Prostate gland (tissue), 2 donors: Measurements from ENCODE around the gene TCF7L1.

Experiments
- POLR2A ChIP-seq: fragments of 450-650 bp; IDR thresholded peaks from one replicate; pipeline ENCODE4 v1.6.1; 2016; ENCODE audit warnings: antibody characterized with exemption, mild to moderate bottlenecking
- POLR2AphosphoS5 ChIP-seq: sonication (generic); formaldehyde crosslinking; IDR thresholded peaks from one replicate; pipeline ENCODE4 v1.6.1; 2017; ENCODE audit warnings: antibody characterized with exemption
- TF ChIP-seq, protein P1 (sequence below), 4 experiments: fragments of 200-600 bp in 2 of 4; fragments of 450-650 bp in 2 of 4; sonication (generic) in 2 of 4; IDR thresholded peaks; 1 replicate in 3 of 4; 2 replicates in 1 of 4; pipeline ENCODE4 v1.5.1; 2016 to 2019; ENCODE audit warnings: antibody characterized with exemption in 4 of 4, mild to moderate bottlenecking in 2 of 4, moderate library complexity in 2 of 4

DNA sequence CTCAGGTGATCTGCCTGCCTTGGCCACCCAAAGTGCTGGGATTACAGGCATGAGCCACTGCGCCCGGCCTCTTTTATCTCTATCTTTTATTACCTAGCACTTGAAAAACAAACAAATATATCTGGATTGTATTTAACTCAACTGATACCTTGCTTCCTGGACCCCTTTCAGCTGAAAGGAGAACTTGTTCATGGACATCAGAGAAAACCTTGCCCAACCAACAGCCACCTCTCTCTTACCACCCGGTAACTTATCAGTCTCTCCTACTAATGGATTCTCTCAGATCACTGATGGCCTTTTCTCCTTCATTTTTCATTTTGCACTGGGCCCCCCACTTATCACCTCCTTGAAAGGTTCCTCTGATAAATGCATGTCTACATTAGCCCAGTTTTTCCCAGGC lies 214.4 kb downstream of the TCF7L1 start:
- TF ChIP-seq, protein P1, sequence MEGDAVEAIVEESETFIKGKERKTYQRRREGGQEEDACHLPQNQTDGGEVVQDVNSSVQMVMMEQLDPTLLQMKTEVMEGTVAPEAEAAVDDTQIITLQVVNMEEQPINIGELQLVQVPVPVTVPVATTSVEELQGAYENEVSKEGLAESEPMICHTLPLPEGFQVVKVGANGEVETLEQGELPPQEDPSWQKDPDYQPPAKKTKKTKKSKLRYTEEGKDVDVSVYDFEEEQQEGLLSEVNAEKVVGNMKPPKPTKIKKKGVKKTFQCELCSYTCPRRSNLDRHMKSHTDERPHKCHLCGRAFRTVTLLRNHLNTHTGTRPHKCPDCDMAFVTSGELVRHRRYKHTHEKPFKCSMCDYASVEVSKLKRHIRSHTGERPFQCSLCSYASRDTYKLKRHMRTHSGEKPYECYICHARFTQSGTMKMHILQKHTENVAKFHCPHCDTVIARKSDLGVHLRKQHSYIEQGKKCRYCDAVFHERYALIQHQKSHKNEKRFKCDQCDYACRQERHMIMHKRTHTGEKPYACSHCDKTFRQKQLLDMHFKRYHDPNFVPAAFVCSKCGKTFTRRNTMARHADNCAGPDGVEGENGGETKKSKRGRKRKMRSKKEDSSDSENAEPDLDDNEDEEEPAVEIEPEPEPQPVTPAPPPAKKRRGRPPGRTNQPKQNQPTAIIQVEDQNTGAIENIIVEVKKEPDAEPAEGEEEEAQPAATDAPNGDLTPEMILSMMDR (IDR thresholded peaks at IDR 0.05), result no peak
- TF ChIP-seq POLR2AphosphoS5 (no peak), POLR2A (no peak)
